Measurements from ENCODE around the gene PDPR. TPM values are rescaled to one million over a fixed set of nuclear protein-coding genes. Genes with fewer than 3 reads are reported as not detected.
"Not testable (repeated sequence)": the region's sequence is repeated elsewhere in the genome, so short reads cannot be mapped to it uniquely, and the experiment has no call there.

Gene PDPR
- polyA plus RNA-seq, 1 donor (not counting 4 experiments of a cell fraction or from before 2014, with no cell fraction given) = 19.8 TPM

- H3K79me2 ChIP-seq (ENCODE audit: control insufficient read depth, insufficient read depth, low read length); H2AFZ ChIP-seq (ENCODE audit: control insufficient read depth, low read length); H3K9me3 ChIP-seq (ENCODE audit: control insufficient read depth, low read depth, low read length); DNase-seq (ENCODE audit: low read depth, low spot score); H4K20me1 ChIP-seq (ENCODE audit: control insufficient read depth, extremely low read depth, insufficient read depth, low read length); H3K36me3 ChIP-seq (ENCODE audit: control insufficient read depth in 2 of 2, extremely low read depth in 1 of 2, insufficient read depth in 2 of 2, low read length in 2 of 2); FAIRE-seq; H3K4me2 ChIP-seq (ENCODE audit: control insufficient read depth, extremely low read depth, insufficient read depth, low read depth, low read length); H3K4me3 ChIP-seq (ENCODE audit: control insufficient read depth in 2 of 3, extremely low read depth in 1 of 3, insufficient read depth in 2 of 3, low read depth in 1 of 3, low read length in 3 of 3); H3K9ac ChIP-seq (ENCODE audit: control insufficient read depth, extremely low read depth, insufficient read depth, low read length); dilution Hi-C loops (cut with MboI; ENCODE audit: extremely low pct_ligation_motif_present, low sequenced_read_pairs); H3K27me3 ChIP-seq (ENCODE audit: control insufficient read depth, extremely low read depth, insufficient read depth, low read length); H3K9me1 ChIP-seq (ENCODE audit: control insufficient read depth, extremely low read depth, insufficient read depth, low read length); H3K4me1 ChIP-seq (ENCODE audit: control insufficient read depth, extremely low read depth, insufficient read depth, low read length); H3K27ac ChIP-seq (ENCODE audit: control insufficient read depth, insufficient read depth, low read length): not testable (repeated sequence)
These were observed 9.7 kb downstream of the PDPR start for GRCh38 chr16:70123822-70124221.

GRCh38 chr16:70126226-70126625, 12.1 kb downstream of the PDPR start:
- H3K27ac ChIP-seq (ENCODE audit: control insufficient read depth, insufficient read depth, low read length); H3K4me1 ChIP-seq (ENCODE audit: control insufficient read depth, extremely low read depth, insufficient read depth, low read length); H3K4me3 ChIP-seq (ENCODE audit: control insufficient read depth in 2 of 3, extremely low read depth in 1 of 3, insufficient read depth in 2 of 3, low read depth in 1 of 3, low read length in 3 of 3); H3K4me2 ChIP-seq (ENCODE audit: control insufficient read depth, extremely low read depth, insufficient read depth, low read depth, low read length); H3K9me1 ChIP-seq (ENCODE audit: control insufficient read depth, extremely low read depth, insufficient read depth, low read length); H3K27me3 ChIP-seq (ENCODE audit: control insufficient read depth, extremely low read depth, insufficient read depth, low read length); H3K79me2 ChIP-seq (ENCODE audit: control insufficient read depth, insufficient read depth, low read length); H3K9ac ChIP-seq (ENCODE audit: control insufficient read depth, extremely low read depth, insufficient read depth, low read length); H3K9me3 ChIP-seq (ENCODE audit: control insufficient read depth, low read depth, low read length); FAIRE-seq; H3K36me3 ChIP-seq (ENCODE audit: control insufficient read depth in 2 of 2, extremely low read depth in 1 of 2, insufficient read depth in 2 of 2, low read length in 2 of 2); dilution Hi-C loops (cut with MboI; ENCODE audit: extremely low pct_ligation_motif_present, low sequenced_read_pairs); H4K20me1 ChIP-seq (ENCODE audit: control insufficient read depth, extremely low read depth, insufficient read depth, low read length); DNase-seq (ENCODE audit: low read depth, low spot score); H2AFZ ChIP-seq (ENCODE audit: control insufficient read depth, low read length): not testable (repeated sequence)

GRCh38 chr16:70127706-70128105, 13.6 kb downstream of the PDPR start:
- H3K4me2 ChIP-seq (ENCODE audit: control insufficient read depth, extremely low read depth, insufficient read depth, low read depth, low read length); H3K4me1 ChIP-seq (ENCODE audit: control insufficient read depth, extremely low read depth, insufficient read depth, low read length); H3K36me3 ChIP-seq (ENCODE audit: control insufficient read depth in 2 of 2, extremely low read depth in 1 of 2, insufficient read depth in 2 of 2, low read length in 2 of 2); H4K20me1 ChIP-seq (ENCODE audit: control insufficient read depth, extremely low read depth, insufficient read depth, low read length); H3K9me3 ChIP-seq (ENCODE audit: control insufficient read depth, low read depth, low read length); H3K9ac ChIP-seq (ENCODE audit: control insufficient read depth, extremely low read depth, insufficient read depth, low read length); H2AFZ ChIP-seq (ENCODE audit: control insufficient read depth, low read length); DNase-seq (ENCODE audit: low read depth, low spot score); H3K4me3 ChIP-seq (ENCODE audit: control insufficient read depth in 2 of 3, extremely low read depth in 1 of 3, insufficient read depth in 2 of 3, low read depth in 1 of 3, low read length in 3 of 3); dilution Hi-C loops (cut with MboI; ENCODE audit: extremely low pct_ligation_motif_present, low sequenced_read_pairs); H3K27me3 ChIP-seq (ENCODE audit: control insufficient read depth, extremely low read depth, insufficient read depth, low read length); H3K27ac ChIP-seq (ENCODE audit: control insufficient read depth, insufficient read depth, low read length); H3K9me1 ChIP-seq (ENCODE audit: control insufficient read depth, extremely low read depth, insufficient read depth, low read length); FAIRE-seq; H3K79me2 ChIP-seq (ENCODE audit: control insufficient read depth, insufficient read depth, low read length): not testable (repeated sequence)

GRCh38 chr16:70128844-70129243, 14.7 kb downstream of the PDPR start:
- H3K4me3 ChIP-seq (ENCODE audit: control insufficient read depth in 2 of 3, extremely low read depth in 1 of 3, insufficient read depth in 2 of 3, low read depth in 1 of 3, low read length in 3 of 3); H2AFZ ChIP-seq (ENCODE audit: control insufficient read depth, low read length); H3K27me3 ChIP-seq (ENCODE audit: control insufficient read depth, extremely low read depth, insufficient read depth, low read length); DNase-seq (ENCODE audit: low read depth, low spot score); H4K20me1 ChIP-seq (ENCODE audit: control insufficient read depth, extremely low read depth, insufficient read depth, low read length); H3K9me1 ChIP-seq (ENCODE audit: control insufficient read depth, extremely low read depth, insufficient read depth, low read length); H3K4me1 ChIP-seq (ENCODE audit: control insufficient read depth, extremely low read depth, insufficient read depth, low read length); dilution Hi-C loops (cut with MboI; ENCODE audit: extremely low pct_ligation_motif_present, low sequenced_read_pairs); H3K36me3 ChIP-seq (ENCODE audit: control insufficient read depth in 2 of 2, extremely low read depth in 1 of 2, insufficient read depth in 2 of 2, low read length in 2 of 2); H3K9me3 ChIP-seq (ENCODE audit: control insufficient read depth, low read depth, low read length); H3K79me2 ChIP-seq (ENCODE audit: control insufficient read depth, insufficient read depth, low read length); H3K4me2 ChIP-seq (ENCODE audit: control insufficient read depth, extremely low read depth, insufficient read depth, low read depth, low read length); H3K9ac ChIP-seq (ENCODE audit: control insufficient read depth, extremely low read depth, insufficient read depth, low read length); FAIRE-seq; H3K27ac ChIP-seq (ENCODE audit: control insufficient read depth, insufficient read depth, low read length): not testable (repeated sequence)

- dilution Hi-C loops (cut with MboI; ENCODE audit: extremely low pct_ligation_motif_present, low sequenced_read_pairs); H2AFZ ChIP-seq (ENCODE audit: control insufficient read depth, low read length); H3K79me2 ChIP-seq (ENCODE audit: control insufficient read depth, insufficient read depth, low read length); H3K9me3 ChIP-seq (ENCODE audit: control insufficient read depth, low read depth, low read length); H3K9me1 ChIP-seq (ENCODE audit: control insufficient read depth, extremely low read depth, insufficient read depth, low read length); H3K4me2 ChIP-seq (ENCODE audit: control insufficient read depth, extremely low read depth, insufficient read depth, low read depth, low read length); H3K27me3 ChIP-seq (ENCODE audit: control insufficient read depth, extremely low read depth, insufficient read depth, low read length); H3K4me1 ChIP-seq (ENCODE audit: control insufficient read depth, extremely low read depth, insufficient read depth, low read length); H3K27ac ChIP-seq (ENCODE audit: control insufficient read depth, insufficient read depth, low read length); FAIRE-seq; H3K9ac ChIP-seq (ENCODE audit: control insufficient read depth, extremely low read depth, insufficient read depth, low read length); H3K4me3 ChIP-seq (ENCODE audit: control insufficient read depth in 2 of 3, extremely low read depth in 1 of 3, insufficient read depth in 2 of 3, low read depth in 1 of 3, low read length in 3 of 3); H4K20me1 ChIP-seq (ENCODE audit: control insufficient read depth, extremely low read depth, insufficient read depth, low read length); DNase-seq (ENCODE audit: low read depth, low spot score); H3K36me3 ChIP-seq (ENCODE audit: control insufficient read depth in 2 of 2, extremely low read depth in 1 of 2, insufficient read depth in 2 of 2, low read length in 2 of 2): not testable (repeated sequence)
These were observed 21.7 kb downstream of the PDPR start for GRCh38 chr16:70135796-70136195.

Measured in keratinocyte (primary cell).